ENCODE results near the gene UNC13C. TPM values are rescaled to one million over a fixed set of nuclear protein-coding genes. Genes with fewer than 3 reads are reported as not detected.

UNC13C gene
- total RNA-seq, 2 experiments from 2014 or later, result not detected

DNA sequence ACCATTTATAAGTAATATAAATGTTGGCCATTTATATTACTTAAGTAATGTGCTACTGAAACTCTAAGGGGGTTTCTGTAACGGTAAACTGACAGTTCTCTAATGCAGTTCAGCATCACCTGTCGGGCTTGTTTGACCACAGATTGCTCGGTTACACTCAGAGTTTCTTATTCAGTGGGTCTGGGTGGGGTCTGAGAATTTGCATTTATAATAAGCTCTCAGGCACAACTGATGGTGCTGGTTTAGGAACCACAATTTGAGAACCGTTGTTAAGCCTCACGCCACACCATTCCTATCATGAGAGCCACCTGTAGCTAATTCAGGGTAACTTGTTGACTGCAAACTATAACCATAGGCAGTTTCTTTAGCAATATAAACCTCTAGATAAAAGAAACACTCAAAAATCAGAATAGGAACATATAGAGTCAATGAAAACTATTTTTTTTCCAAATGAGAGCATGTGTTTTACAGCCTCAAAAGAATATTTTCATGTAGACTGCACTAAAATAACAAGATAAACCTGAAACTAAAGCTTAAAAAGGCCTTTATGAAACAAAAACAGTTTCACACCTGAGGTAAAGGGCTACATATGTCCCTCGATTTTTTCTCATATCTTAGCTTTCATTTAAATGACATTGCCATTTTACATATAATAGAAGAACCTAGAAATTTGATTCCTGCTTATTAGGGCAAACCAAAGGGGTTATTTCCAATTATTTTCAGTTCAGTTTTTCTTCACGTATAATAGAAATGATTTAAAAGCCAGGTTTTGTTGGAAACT is 604.8 kb downstream of the UNC13C start:
- no peak for DNase-seq (ENCODE audit: low spot score)
- no peak overlapping the region for H3K4me3 ChIP-seq (ENCODE audit: low read depth, low read length, poor library complexity, severe bottlenecking)
- no peak overlapping the region for H3K27ac ChIP-seq (ENCODE audit: low read depth, low read length, poor library complexity, severe bottlenecking)
- ChIA-PET CTCF (ENCODE audit: unreplicated experiment) (no interaction called here), POLR2A (no interaction called here)
- intact Hi-C loops (cut with micrococcal nuclease; ENCODE audit: unreplicated experiment), result no loop called here
- no peaks in the 10 kb centered on the region for H3K9me2 ChIP-seq (ENCODE audit: insufficient read depth, low read length)
- H3K4me2 ChIP-seq (ENCODE audit: low read length), result no peak overlapping the region
- no peaks in the 10 kb centered on the region for H3K79me2 ChIP-seq (ENCODE audit: insufficient read depth, low read depth, low read length)
- H2AFZ ChIP-seq (ENCODE audit: low read length), result no peak overlapping the region
- H3K4me1 ChIP-seq (ENCODE audit: insufficient read depth, low read length, poor library complexity, severe bottlenecking), result no peaks in the 10 kb centered on the region
- TF ChIP-seq EZH2phosphoT487 (IDR thresholded peaks at IDR 0.05; ENCODE audit: borderline replicate concordance, low read depth, low read length), result no peak
- TF ChIP-seq, protein P1, sequence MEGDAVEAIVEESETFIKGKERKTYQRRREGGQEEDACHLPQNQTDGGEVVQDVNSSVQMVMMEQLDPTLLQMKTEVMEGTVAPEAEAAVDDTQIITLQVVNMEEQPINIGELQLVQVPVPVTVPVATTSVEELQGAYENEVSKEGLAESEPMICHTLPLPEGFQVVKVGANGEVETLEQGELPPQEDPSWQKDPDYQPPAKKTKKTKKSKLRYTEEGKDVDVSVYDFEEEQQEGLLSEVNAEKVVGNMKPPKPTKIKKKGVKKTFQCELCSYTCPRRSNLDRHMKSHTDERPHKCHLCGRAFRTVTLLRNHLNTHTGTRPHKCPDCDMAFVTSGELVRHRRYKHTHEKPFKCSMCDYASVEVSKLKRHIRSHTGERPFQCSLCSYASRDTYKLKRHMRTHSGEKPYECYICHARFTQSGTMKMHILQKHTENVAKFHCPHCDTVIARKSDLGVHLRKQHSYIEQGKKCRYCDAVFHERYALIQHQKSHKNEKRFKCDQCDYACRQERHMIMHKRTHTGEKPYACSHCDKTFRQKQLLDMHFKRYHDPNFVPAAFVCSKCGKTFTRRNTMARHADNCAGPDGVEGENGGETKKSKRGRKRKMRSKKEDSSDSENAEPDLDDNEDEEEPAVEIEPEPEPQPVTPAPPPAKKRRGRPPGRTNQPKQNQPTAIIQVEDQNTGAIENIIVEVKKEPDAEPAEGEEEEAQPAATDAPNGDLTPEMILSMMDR (conservative IDR thresholded peaks at IDR 0.05; ENCODE audit: low read length), result no peak
- no peaks in the 10 kb centered on the region for H3K9me3 ChIP-seq (ENCODE audit: low read length)
- BruUV-seq (replicated peaks), result no TSS peak
- no peaks in the 10 kb centered on the region for H4K20me1 ChIP-seq (ENCODE audit: insufficient read depth, low read length)
- no peaks in the 10 kb centered on the region for H3K36me3 ChIP-seq (ENCODE audit: insufficient read depth, low read length)

DNA sequence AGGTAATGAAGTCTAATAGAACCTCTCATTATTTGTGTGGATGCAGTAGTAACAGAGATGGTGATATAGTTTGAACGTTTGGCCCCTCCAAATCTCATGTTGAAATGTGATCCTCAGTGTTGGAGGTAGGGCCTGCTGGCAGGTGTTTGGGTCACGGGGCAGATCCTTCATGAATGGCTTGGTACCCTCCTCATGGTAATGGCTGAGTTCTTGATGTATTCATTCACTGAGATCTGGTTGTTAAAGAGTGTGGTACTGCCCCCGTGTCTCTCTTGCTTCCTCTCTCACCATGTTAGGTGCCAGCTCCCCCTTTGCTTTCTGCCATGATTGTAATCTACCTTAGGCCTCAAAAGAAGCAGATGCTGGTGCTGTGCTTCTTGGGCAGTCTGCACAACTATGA is 606.8 kb downstream of the UNC13C start:
- ChIA-PET POLR2A (no interaction called here), CTCF (ENCODE audit: unreplicated experiment) (no interaction called here)
- H3K9me3 ChIP-seq (ENCODE audit: low read length), result no peaks in the 10 kb centered on the region
- no peaks in the 10 kb centered on the region for H3K79me2 ChIP-seq (ENCODE audit: insufficient read depth, low read depth, low read length)
- H3K4me3 ChIP-seq (ENCODE audit: low read depth, low read length, poor library complexity, severe bottlenecking), result no peak overlapping the region
- no peaks in the 10 kb centered on the region for H3K9me2 ChIP-seq (ENCODE audit: insufficient read depth, low read length)
- H3K36me3 ChIP-seq (ENCODE audit: insufficient read depth, low read length), result no peaks in the 10 kb centered on the region
- no peak overlapping the region for H2AFZ ChIP-seq (ENCODE audit: low read length)
- no peak for DNase-seq (ENCODE audit: low spot score)
- no peaks in the 10 kb centered on the region for H4K20me1 ChIP-seq (ENCODE audit: insufficient read depth, low read length)
- no peak for TF ChIP-seq EZH2phosphoT487 (IDR thresholded peaks at IDR 0.05; ENCODE audit: borderline replicate concordance, low read depth, low read length)
- TF ChIP-seq, protein P1 (conservative IDR thresholded peaks at IDR 0.05; ENCODE audit: low read length), result no peak
- H3K4me1 ChIP-seq (ENCODE audit: insufficient read depth, low read length, poor library complexity, severe bottlenecking), result no peaks in the 10 kb centered on the region
- no peak overlapping the region for H3K27ac ChIP-seq (ENCODE audit: low read depth, low read length, poor library complexity, severe bottlenecking)
- intact Hi-C loops (cut with micrococcal nuclease; ENCODE audit: unreplicated experiment), result no loop called here
- H3K4me2 ChIP-seq (ENCODE audit: low read length), result no peak overlapping the region
- BruUV-seq (replicated peaks), result no TSS peak

DNA sequence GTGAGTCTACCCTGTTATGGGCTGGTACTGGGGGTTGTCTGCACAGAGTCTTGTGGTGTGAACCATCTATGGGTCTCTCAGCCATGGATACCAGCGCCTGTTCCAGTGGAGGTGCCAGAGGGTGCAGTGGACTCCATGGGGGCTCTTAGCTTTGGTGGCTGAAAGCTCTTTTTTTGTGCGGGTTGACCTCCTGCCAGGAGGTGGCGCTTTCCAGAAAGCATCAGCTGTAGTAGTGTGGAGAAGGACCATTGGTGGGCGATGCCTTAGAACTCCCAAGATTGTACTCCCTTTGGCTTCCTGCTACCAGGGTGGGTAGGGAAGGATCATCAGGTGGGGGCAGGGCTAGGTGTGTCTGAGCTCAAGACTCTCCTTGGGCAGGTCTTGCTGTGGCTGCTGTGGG is 615.9 kb downstream of the UNC13C start:
- BruUV-seq (replicated peaks), result no TSS peak
- Histone ChIP-seq H2AFZ (ENCODE audit: low read length) (no peak overlapping the region), H4K20me1 (ENCODE audit: insufficient read depth, low read length) (no peaks in the 10 kb centered on the region), H3K4me1 (ENCODE audit: insufficient read depth, low read length, poor library complexity, severe bottlenecking) (no peaks in the 10 kb centered on the region), H3K4me2 (ENCODE audit: low read length) (no peak overlapping the region), H3K79me2 (ENCODE audit: insufficient read depth, low read depth, low read length) (no peaks in the 10 kb centered on the region), H3K4me3 (ENCODE audit: low read depth, low read length, poor library complexity, severe bottlenecking) (no peak overlapping the region), H3K36me3 (ENCODE audit: insufficient read depth, low read length) (no peaks in the 10 kb centered on the region), H3K9me2 (ENCODE audit: insufficient read depth, low read length) (no peaks in the 10 kb centered on the region), H3K9me3 (ENCODE audit: low read length) (no peaks in the 10 kb centered on the region), H3K27ac (ENCODE audit: low read depth, low read length, poor library complexity, severe bottlenecking) (no peak overlapping the region)
- intact Hi-C loops (cut with micrococcal nuclease; ENCODE audit: unreplicated experiment), result no loop called here
- ChIA-PET POLR2A (no interaction called here), CTCF (ENCODE audit: unreplicated experiment) (no interaction called here)
- TF ChIP-seq, protein P1 (conservative IDR thresholded peaks at IDR 0.05; ENCODE audit: low read length), result peak; percentile 58
- TF ChIP-seq EZH2phosphoT487 (IDR thresholded peaks at IDR 0.05; ENCODE audit: borderline replicate concordance, low read depth, low read length), result no peak
- no peak for DNase-seq (ENCODE audit: low spot score)

Data from OCI-LY7 (cell line).